PC-3 (cell line): ENCODE results near the gene CCL14. TPM values are rescaled to one million over a fixed set of nuclear protein-coding genes. Genes with fewer than 3 reads are reported as not detected.

ENCODE experiments used
- ATAC-seq: fragments of 200-7000 bp; cut with Tn5 transposase; 2 replicates; pipeline ENCODE4 v1.9.1; 2020; ENCODE audit warnings: mild to moderate bottlenecking, moderate library complexity
- BruUV-seq: library from RNA; stranded (reverse); fragments of 400-500 nt; replicated peaks from 2 replicates; lab custom pipeline; 2021; lab: Mats Ljungman, UMichigan
- CTCF ChIA-PET: fragments of 300-600 bp; sonication (Branson Sonifier 250); formaldehyde crosslinking; loops from one replicate; lab custom pipeline; 2022; ENCODE audit warnings: antibody characterized with exemption; lab: Charles Lee
- POLR2A ChIA-PET: fragments of 300-600 bp; sonication (Branson Sonifier 250); formaldehyde crosslinking; loops from one replicate; lab custom pipeline; 2022; ENCODE audit warnings: antibody characterized with exemption; ENCODE audit not compliant: unreplicated experiment; lab: Charles Lee
- DNase-seq: peaks from one replicate; pipeline ENCODE4 v3.0.0-alpha.2; 2015
- H2AFZ ChIP-seq: fragments of 300-600 bp; sonication (generic); 2 replicates; pipeline ENCODE4 v1.6.0; 2016; ENCODE audit warnings: antibody characterized with exemption, low read length
- H3F3A ChIP-seq: fragments of 300-600 bp; sonication (generic); one replicate; pipeline ENCODE4 v1.6.0; 2017; ENCODE audit warnings: antibody characterized with exemption, low read length, control low read depth, mild to moderate bottlenecking; ENCODE audit not compliant: unreplicated experiment
- H3K27ac ChIP-seq: fragments of 300-600 bp; sonication (generic); 2 replicates; pipeline ENCODE4 v1.5.1; 2016; ENCODE audit warnings: mild to moderate bottlenecking, low read length
- H3K27me3 ChIP-seq: fragments of 300-600 bp; sonication (generic); 2 replicates; pipeline ENCODE4 v1.6.1; 2016; ENCODE audit warnings: low read length, mixed read lengths
- H3K36me3 ChIP-seq: fragments of 300-600 bp; sonication (generic); 2 replicates; pipeline ENCODE4 v1.6.1; 2016; ENCODE audit warnings: low read depth, mixed run types, low read length, mixed read lengths
- H3K4me1 ChIP-seq: fragments of 300-600 bp; sonication (generic); 2 replicates; pipeline ENCODE4 v1.5.1; 2016; ENCODE audit warnings: low read length; ENCODE audit not compliant: insufficient read depth
- H3K4me2 ChIP-seq: fragments of 300-600 bp; sonication (generic); 2 replicates; pipeline ENCODE4 v1.6.0; 2016; ENCODE audit warnings: low read length
- H3K4me3 ChIP-seq: fragments of 300-600 bp; sonication (generic); 2 replicates; pipeline ENCODE4 v1.5.1; 2016; ENCODE audit warnings: mild to moderate bottlenecking, low read length, mixed read lengths
- H3K79me2 ChIP-seq: fragments of 300-600 bp; sonication (generic); 2 replicates; pipeline ENCODE4 v1.6.1; 2017; ENCODE audit warnings: low read length, mixed read lengths
- H3K9ac ChIP-seq: fragments of 300-600 bp; sonication (generic); 2 replicates; pipeline ENCODE4 v1.6.0; 2016; ENCODE audit warnings: mild to moderate bottlenecking, low read length
- H3K9me2 ChIP-seq: fragments of 300-600 bp; sonication (generic); replicated peaks from 2 replicates; pipeline ENCODE4 v1.6.1; 2016; ENCODE audit warnings: mixed run types, low read length, mixed read lengths
- H3K9me3 ChIP-seq: fragments of 300-600 bp; sonication (generic); 2 replicates; pipeline ENCODE4 v1.6.1; 2016; ENCODE audit warnings: low read length, mixed read lengths
- H4K20me1 ChIP-seq: fragments of 300-600 bp; sonication (generic); 2 replicates; pipeline ENCODE4 v1.6.1; 2016; ENCODE audit warnings: low read length, mixed read lengths
- CTCF ChIP-seq: fragments of 300-600 bp; sonication (generic); conservative IDR thresholded peaks from 2 replicates; pipeline ENCODE4 v1.5.1; 2017; ENCODE audit warnings: antibody characterized with exemption, low read depth, mild to moderate bottlenecking, low read length
- EZH2 ChIP-seq: fragments of 300-600 bp; sonication (generic); IDR thresholded peaks from one replicate; pipeline ENCODE4 v1.6.1; 2017; ENCODE audit warnings: antibody characterized with exemption, mild to moderate bottlenecking, low read length; ENCODE audit not compliant: unreplicated experiment
- EZH2phosphoT487 ChIP-seq: fragments of 300-600 bp; sonication (generic); IDR thresholded peaks from 2 replicates; pipeline ENCODE4 v1.6.1; 2018; ENCODE audit warnings: mild to moderate bottlenecking, antibody characterized with exemption, low read length, borderline replicate concordance
- intact Hi-C: fragments of 100-400 bp; cut with micrococcal nuclease; formaldehyde crosslinking; loops from 2 replicates; pipeline ENCODE4 v1.9.0; 2023
- total RNA-seq: library from RNA; depleted of rRNA; stranded (reverse); fragments of >200 nt; gene quantifications from 2 replicates; pipeline ENCODE4 v1.2.3, GENCODE V29; 2014

CCL14 gene
- total RNA-seq, 1 experiment from 2014 or later: not detected

- Histone ChIP-seq H3K9me2 (no peaks in the 10 kb centered on the region), H3K4me1 (no peaks in the 10 kb centered on the region), H3K9ac (no peak overlapping the region), H3K4me3 (no peak overlapping the region), H3F3A (no peaks in the 10 kb centered on the region), H3K9me3 (no peaks in the 10 kb centered on the region), H2AFZ (no peak overlapping the region), H3K27me3 (no peaks in the 10 kb centered on the region), H4K20me1 (no peaks in the 10 kb centered on the region), H3K27ac (no peak overlapping the region), H3K36me3 (no peaks in the 10 kb centered on the region), H3K4me2 (no peak overlapping the region), H3K79me2 (no peaks in the 10 kb centered on the region)
- ATAC-seq (no peak), DNase-seq (no peak)
- intact Hi-C loops: loop anchor here (1.0 to 5.0 kb wide), 3 partner anchors 39 to 514 kb away; no protein-coding TSS in a partner anchor
- BruUV-seq: no TSS peak
- TF ChIP-seq EZH2 (no peak), EZH2phosphoT487 (no peak), CTCF (no peak)
- ChIA-PET CTCF (no interaction called here), POLR2A (no interaction called here)
These were observed 17.9 kb downstream of the CCL14 start for GRCh38 chr17:35968520-35969054.

DNA sequence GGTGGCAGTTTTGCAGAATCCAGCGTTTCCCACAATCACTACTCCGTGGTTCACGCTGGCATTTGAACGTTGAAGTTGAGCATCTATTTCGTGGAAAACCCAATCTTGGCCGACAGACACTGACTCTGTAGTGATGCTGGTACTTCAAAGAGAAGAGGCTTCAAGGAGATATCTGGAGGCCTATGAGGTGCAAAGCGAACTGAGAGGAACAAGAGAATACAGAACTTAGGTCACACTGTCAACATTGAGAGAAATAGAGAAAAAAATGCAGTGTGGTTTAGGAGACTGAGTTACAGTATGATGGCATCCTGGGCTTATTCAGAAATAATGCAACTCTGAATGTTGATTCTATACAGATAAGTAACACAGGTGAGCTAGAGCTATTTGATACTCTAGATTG lies 21.3 kb downstream of the CCL14 start:
- Histone ChIP-seq H3K27me3 (peaks cover 14% of the 10 kb centered on the region; the same call in 1 of the 2 replicates), H3K9me3 (no peaks in the 10 kb centered on the region), H3K9me2 (no peaks in the 10 kb centered on the region), H3K9ac (no peak overlapping the region), H3K4me1 (no peaks in the 10 kb centered on the region), H3K4me3 (no peak overlapping the region), H3F3A (no peaks in the 10 kb centered on the region), H3K79me2 (no peaks in the 10 kb centered on the region), H2AFZ (no peak overlapping the region), H3K27ac (no peak overlapping the region), H3K36me3 (no peaks in the 10 kb centered on the region), H3K4me2 (no peak overlapping the region), H4K20me1 (no peaks in the 10 kb centered on the region)
- intact Hi-C loops: loop anchor here (5.0 kb wide), 2 partner anchors 42 to 517 kb away; no protein-coding TSS in a partner anchor
- no TSS peak for BruUV-seq
- POLR2A ChIA-PET: no interaction called here
- CTCF ChIA-PET: no interaction called here
- ATAC-seq (no peak), DNase-seq (no peak)
- TF ChIP-seq CTCF (no peak), EZH2phosphoT487 (no peak), EZH2 (no peak)

- intact Hi-C loops: no loop called here
- POLR2A ChIA-PET: no interaction called here
- H3F3A ChIP-seq: no peaks in the 10 kb centered on the region
- no peaks in the 10 kb centered on the region for H4K20me1 ChIP-seq
- no peak for ATAC-seq
- no peaks in the 10 kb centered on the region for H3K79me2 ChIP-seq
- BruUV-seq: no TSS peak
- H3K36me3 ChIP-seq: no peaks in the 10 kb centered on the region
- no peaks in the 10 kb centered on the region for H3K9me2 ChIP-seq
- no peaks in the 10 kb centered on the region for H3K9me3 ChIP-seq
- H3K4me3 ChIP-seq: no peak overlapping the region
- CTCF ChIA-PET: no interaction called here
- no peaks in the 10 kb centered on the region for H3K4me1 ChIP-seq
- peaks cover 24% of the 10 kb centered on the region for H3K27me3 ChIP-seq
- no peak overlapping the region for H2AFZ ChIP-seq
- no peak overlapping the region for H3K9ac ChIP-seq
- H3K4me2 ChIP-seq: no peak overlapping the region
- DNase-seq: no peak
- TF ChIP-seq EZH2 (no peak), CTCF (no peak), EZH2phosphoT487 (no peak)
- H3K27ac ChIP-seq: no peak overlapping the region
These were observed 22.9 kb downstream of the CCL14 start for GRCh38 chr17:35963663-35964062.
